GM12892 (cell line): ENCODE results near the gene CACNG4.

Experiments used
- DNase-seq: peaks from one replicate; pipeline ENCODE4 v3.0.0; 2011; ENCODE audit not compliant: insufficient read length
- FAIRE-seq: peaks from 2 replicates; lab custom pipeline; 2011; peaks lifted over from hg19 to GRCh38; lab: Jason Lieb, UNC
- POLR2A ChIP-seq: IDR thresholded peaks from 2 replicates; pipeline ENCODE4 v1.6.1; 2011; ENCODE audit warnings: low read depth, low read length, control low read depth
- POLR2AphosphoS5 ChIP-seq: IDR thresholded peaks from 2 replicates; pipeline ENCODE4 v1.6.1; 2011; ENCODE audit warnings: low read depth, low read length, control low read depth
- TAF1 ChIP-seq: IDR thresholded peaks from 2 replicates; pipeline ENCODE4 v1.6.1; 2011; ENCODE audit warnings: low read depth, mild to moderate bottlenecking, control low read depth, low read length, borderline replicate concordance

The CACNG4 gene

GRCh38 chr17:66945147-66945835 lies 19.2 kb upstream of the CACNG4 start:
- FAIRE-seq (peak; percentile 73), DNase-seq (no peak)
- no peak for TF ChIP-seq POLR2A
- no peak for TF ChIP-seq TAF1
- no peak for TF ChIP-seq POLR2AphosphoS5

- FAIRE-seq: no peak
- TF ChIP-seq POLR2A (no peak), POLR2AphosphoS5 (no peak), TAF1 (no peak)
- DNase-seq: no peak
Measured at GRCh38 chr17:66946251-66946650, 18.3 kb upstream of the CACNG4 start.

GRCh38 chr17:66947311-66947710 lies 17.2 kb upstream of the CACNG4 start:
- DNase-seq: no peak
- TF ChIP-seq POLR2AphosphoS5: no peak
- no peak for TF ChIP-seq TAF1
- no peak for TF ChIP-seq POLR2A
- FAIRE-seq: no peak

DNA sequence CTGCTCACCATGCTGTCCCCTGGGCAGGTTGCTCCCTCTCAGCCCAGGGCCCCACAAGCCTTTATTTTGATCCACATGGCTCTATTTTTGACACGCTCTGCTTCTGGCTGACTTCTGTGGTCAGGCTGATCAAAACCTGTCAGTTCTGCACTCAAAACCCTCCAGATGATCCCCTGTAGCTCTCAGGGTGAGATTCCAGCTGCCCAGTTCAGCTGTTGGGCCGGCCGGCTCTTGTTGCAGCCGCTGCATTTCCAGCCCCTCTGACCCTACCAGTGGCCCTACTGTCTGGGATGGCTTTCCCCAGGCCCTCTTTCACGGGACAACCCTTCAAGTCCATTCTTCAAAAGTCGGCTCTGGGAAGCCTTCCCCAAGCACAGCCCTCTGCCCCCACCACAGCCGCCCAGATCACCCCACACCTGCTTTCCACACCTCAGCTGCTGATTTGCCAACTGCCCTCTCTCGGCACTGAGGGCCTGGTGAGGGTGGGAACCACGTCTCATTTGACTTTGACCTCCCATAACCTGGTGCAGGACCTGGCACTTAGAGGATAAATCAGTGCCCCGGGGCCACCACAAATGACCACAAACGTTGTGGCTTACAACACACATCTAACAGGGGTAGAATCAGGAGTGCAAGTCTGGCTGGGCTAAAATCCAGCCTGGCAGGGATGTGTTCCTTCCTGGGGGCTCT lies 16.3 kb upstream of the CACNG4 start:
- FAIRE-seq (no peak), DNase-seq (no peak)
- TF ChIP-seq TAF1 (no peak), POLR2A (no peak), POLR2AphosphoS5 (no peak)

DNA sequence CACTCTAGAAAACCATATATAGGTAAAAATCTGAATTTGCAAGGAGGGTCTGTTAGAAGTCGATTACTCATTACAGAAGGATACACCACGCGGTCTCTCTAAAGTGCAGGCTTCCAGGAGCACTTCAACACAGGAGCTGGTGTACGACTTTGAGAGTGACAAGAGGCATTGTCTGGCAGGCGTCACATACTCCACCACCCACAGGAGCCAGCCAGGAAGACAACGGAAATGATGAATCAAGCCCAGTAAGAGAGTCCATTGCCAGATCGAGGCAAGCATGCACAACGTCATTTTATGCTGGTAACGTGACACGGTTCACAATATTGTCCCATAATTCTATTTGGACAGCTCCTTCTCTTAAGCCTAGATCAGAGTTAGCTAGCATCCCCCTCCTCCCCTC lies 15.0 kb upstream of the CACNG4 start:
- DNase-seq (no peak), FAIRE-seq (no peak)
- TF ChIP-seq TAF1 (no peak), POLR2AphosphoS5 (no peak), POLR2A (no peak)

GRCh38 chr17:66950325-66950724 lies 14.2 kb upstream of the CACNG4 start:
- TF ChIP-seq POLR2AphosphoS5 (no peak), POLR2A (no peak), TAF1 (no peak)
- FAIRE-seq: no peak

GRCh38 chr17:66950886-66951604 lies 13.5 kb upstream of the CACNG4 start:
- TF ChIP-seq TAF1 (no peak), POLR2AphosphoS5 (no peak), POLR2A (no peak)
- DNase-seq: no peak
- no peak for FAIRE-seq

More at GRCh38 chr17:66950325-66950724, 14.2 kb upstream of the CACNG4 start:
- no peak for DNase-seq

- DNase-seq (no peak), FAIRE-seq (no peak)
- no peak for TF ChIP-seq POLR2AphosphoS5
- TF ChIP-seq POLR2A: no peak
- TF ChIP-seq TAF1: no peak
Measured at GRCh38 chr17:66951605-66951953, 12.9 kb upstream of the CACNG4 start.

- TF ChIP-seq POLR2A (no peak), POLR2AphosphoS5 (no peak), TAF1 (no peak)
- no peak for DNase-seq
Measured at GRCh38 chr17:66952031-66952524, 12.4 kb upstream of the CACNG4 start.

DNA sequence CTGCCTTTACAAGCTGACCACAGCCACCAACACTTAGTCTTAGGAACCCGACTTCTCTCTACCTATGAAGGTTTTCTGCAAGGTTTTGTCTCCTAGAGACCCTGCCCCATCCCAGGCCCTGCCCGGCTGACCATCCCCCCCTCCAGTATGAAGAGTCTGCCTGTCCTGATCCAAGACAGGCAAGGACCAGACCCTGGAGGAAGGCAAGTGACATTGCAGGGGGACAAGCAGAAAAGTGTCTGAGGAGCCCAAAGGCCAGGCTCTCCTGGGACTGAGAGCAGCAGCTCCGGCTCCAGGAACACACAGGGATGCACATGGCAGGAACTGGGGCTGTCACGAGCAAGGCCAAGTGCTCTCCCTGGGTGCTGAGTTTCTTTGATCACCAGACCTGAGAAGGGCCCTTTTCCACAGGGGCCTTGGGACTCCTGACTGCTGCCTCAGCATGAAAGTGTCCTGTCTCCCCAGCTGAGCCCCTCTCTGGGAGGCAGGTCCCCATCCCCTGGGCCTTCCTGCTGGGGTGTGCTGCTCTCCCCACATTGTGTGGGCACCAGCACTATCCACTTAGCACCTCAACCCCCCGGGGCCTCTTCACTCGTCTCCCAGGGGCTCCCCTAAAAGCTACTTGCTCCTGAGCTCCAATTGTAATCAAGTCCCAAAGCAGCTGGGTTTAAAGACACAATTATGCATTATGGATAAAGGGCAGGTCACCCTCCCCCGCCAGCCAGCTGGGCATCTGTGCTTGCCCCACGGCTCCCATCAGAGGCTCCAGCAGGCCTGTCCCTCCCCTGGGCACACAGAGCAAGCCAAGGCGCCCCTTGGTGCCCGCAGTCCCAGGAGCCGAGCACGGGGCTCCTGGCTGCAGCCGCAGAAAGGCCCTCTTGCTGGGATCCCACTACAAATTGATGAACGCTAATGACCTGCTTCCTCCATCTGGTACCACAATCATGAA lies 11.6 kb upstream of the CACNG4 start:
- DNase-seq (no peak), FAIRE-seq (no peak)
- no peak for TF ChIP-seq POLR2A
- no peak for TF ChIP-seq TAF1
- TF ChIP-seq POLR2AphosphoS5: no peak

More at GRCh38 chr17:66952031-66952524, 12.4 kb upstream of the CACNG4 start:
- FAIRE-seq: no peak

GRCh38 chr17:66953630-66954020 lies 10.9 kb upstream of the CACNG4 start:
- DNase-seq: no peak
- FAIRE-seq: no peak
- no peak for TF ChIP-seq POLR2AphosphoS5
- TF ChIP-seq TAF1: no peak
- no peak for TF ChIP-seq POLR2A
